Measurements from ENCODE around the gene MYZAP.

DNA sequence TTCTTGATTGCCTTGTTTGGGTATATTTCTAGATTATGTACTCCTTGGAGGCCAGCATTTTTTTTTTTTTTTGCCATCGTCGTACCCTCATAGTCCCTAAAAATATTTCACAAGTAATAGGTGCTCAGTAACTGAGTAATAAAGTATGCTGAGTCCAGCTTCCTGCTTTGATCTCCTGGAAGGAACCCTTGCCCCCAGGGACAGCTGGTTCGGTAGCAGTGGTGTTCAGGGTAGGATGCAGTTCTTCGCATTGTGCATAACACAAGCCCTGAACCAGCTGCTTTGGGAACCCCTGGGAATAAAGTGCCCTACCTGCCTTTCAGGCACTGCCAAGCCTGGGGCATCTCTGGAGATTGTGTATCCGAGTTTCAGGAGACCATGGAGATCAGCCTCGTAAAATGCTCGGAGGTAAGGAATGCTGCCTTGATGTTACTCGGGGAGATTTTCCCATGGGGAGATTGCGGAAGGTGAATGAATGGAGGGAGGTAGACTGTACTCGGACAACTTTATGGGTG, 7.6 kb downstream of the MYZAP start:
- TF ChIP-seq CTCF (IDR thresholded peaks at IDR 0.05) (no peak), TAF1 (IDR thresholded peaks at IDR 0.05; ENCODE audit: borderline replicate concordance, low read depth, low read length) (no peak), RAD21 (IDR thresholded peaks at IDR 0.05; ENCODE audit: low read length) (no peak), RXRA (IDR thresholded peaks at IDR 0.05; ENCODE audit: borderline replicate concordance, low read depth) (no peak), EP300 (IDR thresholded peaks at IDR 0.05; ENCODE audit: borderline replicate concordance in 1 of 2, low read depth in 1 of 2, low read length in 1 of 2) (no peak)

Measured in SK-N-SH (cell line).